ENCODE measurements around the gene GRIK1.

The GRIK1 gene

DNA sequence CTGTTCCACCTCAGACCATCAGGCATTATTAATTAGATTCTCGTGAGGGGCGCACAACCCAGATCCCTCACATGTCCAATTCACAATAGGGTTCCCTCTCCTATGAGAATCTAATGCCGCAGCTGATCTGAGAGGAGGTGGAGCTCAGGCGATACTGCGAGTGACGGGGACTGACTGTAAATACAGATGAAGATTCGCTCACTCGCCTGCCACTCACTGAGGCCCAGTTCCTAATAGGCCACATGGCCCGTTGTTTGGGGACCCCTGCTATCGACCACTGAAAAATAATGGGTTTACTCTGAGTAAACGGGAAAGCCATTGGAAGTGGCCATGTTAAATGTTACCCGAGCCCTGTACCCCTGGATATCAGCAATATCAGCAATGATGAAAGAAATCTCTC, 65.9 kb downstream of the GRIK1 start (continued):
- TF ChIP-seq ZNF138 (tag by site-specific recombination; IDR thresholded peaks at IDR 0.05; ENCODE audit: borderline replicate concordance) (no peak), GLIS1 (tag by site-specific recombination; IDR thresholded peaks at IDR 0.05) (no peak), ZSCAN23 (tag by site-specific recombination; IDR thresholded peaks at IDR 0.05) (no peak), MYNN (tag by site-specific recombination; IDR thresholded peaks at IDR 0.05; ENCODE audit: borderline replicate concordance) (no peak), ZNF561 (tag by site-specific recombination; IDR thresholded peaks at IDR 0.05; ENCODE audit: borderline replicate concordance) (no peak)
- TF ChIP-seq, protein P1, sequence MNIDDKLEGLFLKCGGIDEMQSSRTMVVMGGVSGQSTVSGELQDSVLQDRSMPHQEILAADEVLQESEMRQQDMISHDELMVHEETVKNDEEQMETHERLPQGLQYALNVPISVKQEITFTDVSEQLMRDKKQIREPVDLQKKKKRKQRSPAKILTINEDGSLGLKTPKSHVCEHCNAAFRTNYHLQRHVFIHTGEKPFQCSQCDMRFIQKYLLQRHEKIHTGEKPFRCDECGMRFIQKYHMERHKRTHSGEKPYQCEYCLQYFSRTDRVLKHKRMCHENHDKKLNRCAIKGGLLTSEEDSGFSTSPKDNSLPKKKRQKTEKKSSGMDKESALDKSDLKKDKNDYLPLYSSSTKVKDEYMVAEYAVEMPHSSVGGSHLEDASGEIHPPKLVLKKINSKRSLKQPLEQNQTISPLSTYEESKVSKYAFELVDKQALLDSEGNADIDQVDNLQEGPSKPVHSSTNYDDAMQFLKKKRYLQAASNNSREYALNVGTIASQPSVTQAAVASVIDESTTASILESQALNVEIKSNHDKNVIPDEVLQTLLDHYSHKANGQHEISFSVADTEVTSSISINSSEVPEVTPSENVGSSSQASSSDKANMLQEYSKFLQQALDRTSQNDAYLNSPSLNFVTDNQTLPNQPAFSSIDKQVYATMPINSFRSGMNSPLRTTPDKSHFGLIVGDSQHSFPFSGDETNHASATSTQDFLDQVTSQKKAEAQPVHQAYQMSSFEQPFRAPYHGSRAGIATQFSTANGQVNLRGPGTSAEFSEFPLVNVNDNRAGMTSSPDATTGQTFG (tag by site-specific recombination; IDR thresholded peaks at IDR 0.05; ENCODE audit: borderline replicate concordance), result no peak

DNA sequence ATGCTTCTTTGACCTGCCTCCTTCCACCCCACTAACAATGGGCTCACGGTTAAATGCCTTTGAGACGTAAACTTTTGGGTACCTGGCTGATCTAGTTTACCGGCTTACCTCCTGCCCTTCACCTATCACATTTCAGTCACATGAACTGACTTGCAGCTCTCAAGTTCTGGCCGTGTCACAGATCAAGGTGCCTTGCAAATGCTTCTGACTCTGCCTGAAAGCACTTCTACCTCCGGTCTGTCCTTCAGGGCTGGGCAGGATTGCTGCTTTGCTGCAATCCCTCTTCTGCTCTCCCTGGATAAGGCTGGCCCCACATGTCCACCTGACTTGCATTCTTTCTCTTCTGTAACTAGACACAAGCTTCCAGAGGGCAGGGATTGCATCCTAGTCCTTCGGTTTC, 69.0 kb downstream of the GRIK1 start:
- no peak overlapping the region for H3K4me3 ChIP-seq (ENCODE audit: low read depth, low read length)
- POLR2A ChIA-PET, result no interaction called here
- H3K4me1 ChIP-seq (ENCODE audit: control insufficient read depth, insufficient read depth, low read length), result no peaks in the 10 kb centered on the region
- H3K27ac ChIP-seq (ENCODE audit: extremely low read depth, low read depth, low read length), result no peak overlapping the region
- no peaks in the 10 kb centered on the region for H3K36me3 ChIP-seq (ENCODE audit: control insufficient read depth in 2 of 2, insufficient read depth in 1 of 2, low read length in 2 of 2)
- H3K9me3 ChIP-seq (ENCODE audit: control insufficient read depth, insufficient read depth, low read depth, low read length), result no peaks in the 10 kb centered on the region
- no peak for TF ChIP-seq ZNF366 (tag by site-specific recombination; conservative IDR thresholded peaks at IDR 0.05)
- no peak for TF ChIP-seq ZNF837 (tag by site-specific recombination; IDR thresholded peaks at IDR 0.05)
- TF ChIP-seq ZNF354C (tag by site-specific recombination; IDR thresholded peaks at IDR 0.05; ENCODE audit: borderline replicate concordance, low read depth), result no peak
- TF ChIP-seq ZNF324 (tag by site-specific recombination; IDR thresholded peaks at IDR 0.05), result no peak
- no peak for TF ChIP-seq SALL2 (tag by site-specific recombination; IDR thresholded peaks at IDR 0.05; ENCODE audit: borderline replicate concordance)
- TF ChIP-seq, protein P2, sequence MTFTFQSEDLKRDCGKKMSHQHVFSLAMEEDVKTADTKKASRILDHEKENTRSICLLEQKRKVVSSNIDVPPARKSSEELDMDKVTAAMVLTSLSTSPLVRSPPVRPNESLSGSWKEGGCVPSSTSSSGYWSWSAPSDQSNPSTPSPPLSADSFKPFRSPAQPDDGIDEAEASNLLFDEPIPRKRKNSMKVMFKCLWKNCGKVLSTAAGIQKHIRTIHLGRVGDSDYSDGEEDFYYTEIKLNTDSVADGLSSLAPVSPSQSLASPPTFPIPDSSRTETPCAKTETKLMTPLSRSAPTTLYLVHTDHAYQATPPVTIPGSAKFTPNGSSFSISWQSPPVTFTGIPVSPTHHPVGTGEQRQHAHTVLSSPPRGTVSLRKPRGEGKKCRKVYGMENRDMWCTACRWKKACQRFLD (tag by site-specific recombination; IDR thresholded peaks at IDR 0.05), result no peak
- TF ChIP-seq ZNF112 (tag by site-specific recombination; IDR thresholded peaks at IDR 0.05), result no peak
- no peak for TF ChIP-seq BCL11A (tag by site-specific recombination; IDR thresholded peaks at IDR 0.05; ENCODE audit: low read depth)
- TF ChIP-seq, protein P3, sequence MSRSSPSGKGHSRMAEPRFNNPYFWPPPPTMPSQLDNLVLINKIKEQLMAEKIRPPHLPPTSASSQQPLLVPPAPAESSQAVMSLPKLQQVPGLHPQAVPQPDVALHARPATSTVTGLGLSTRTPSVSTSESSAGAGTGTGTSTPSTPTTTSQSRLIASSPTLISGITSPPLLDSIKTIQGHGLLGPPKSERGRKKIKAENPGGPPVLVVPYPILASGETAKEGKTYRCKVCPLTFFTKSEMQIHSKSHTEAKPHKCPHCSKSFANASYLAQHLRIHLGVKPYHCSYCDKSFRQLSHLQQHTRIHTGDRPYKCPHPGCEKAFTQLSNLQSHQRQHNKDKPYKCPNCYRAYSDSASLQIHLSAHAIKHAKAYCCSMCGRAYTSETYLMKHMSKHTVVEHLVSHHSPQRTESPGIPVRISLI (tag by site-specific recombination; IDR thresholded peaks at IDR 0.05), result no peak
- no peak for TF ChIP-seq ZBTB8A (tag by site-specific recombination; IDR thresholded peaks at IDR 0.05)
- TF ChIP-seq ZNF600 (tag by site-specific recombination; IDR thresholded peaks at IDR 0.05), result no peak
- TF ChIP-seq, protein P4, sequence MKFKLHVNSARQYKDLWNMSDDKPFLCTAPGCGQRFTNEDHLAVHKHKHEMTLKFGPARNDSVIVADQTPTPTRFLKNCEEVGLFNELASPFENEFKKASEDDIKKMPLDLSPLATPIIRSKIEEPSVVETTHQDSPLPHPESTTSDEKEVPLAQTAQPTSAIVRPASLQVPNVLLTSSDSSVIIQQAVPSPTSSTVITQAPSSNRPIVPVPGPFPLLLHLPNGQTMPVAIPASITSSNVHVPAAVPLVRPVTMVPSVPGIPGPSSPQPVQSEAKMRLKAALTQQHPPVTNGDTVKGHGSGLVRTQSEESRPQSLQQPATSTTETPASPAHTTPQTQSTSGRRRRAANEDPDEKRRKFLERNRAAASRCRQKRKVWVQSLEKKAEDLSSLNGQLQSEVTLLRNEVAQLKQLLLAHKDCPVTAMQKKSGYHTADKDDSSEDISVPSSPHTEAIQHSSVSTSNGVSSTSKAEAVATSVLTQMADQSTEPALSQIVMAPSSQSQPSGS (tag by site-specific recombination; IDR thresholded peaks at IDR 0.05; ENCODE audit: low read depth), result no peak
- TF ChIP-seq ZFP69B (tag by site-specific recombination; IDR thresholded peaks at IDR 0.05), result no peak
- no peak for TF ChIP-seq ZBTB48 (tag by site-specific recombination; IDR thresholded peaks at IDR 0.05)
- TF ChIP-seq, protein P5, sequence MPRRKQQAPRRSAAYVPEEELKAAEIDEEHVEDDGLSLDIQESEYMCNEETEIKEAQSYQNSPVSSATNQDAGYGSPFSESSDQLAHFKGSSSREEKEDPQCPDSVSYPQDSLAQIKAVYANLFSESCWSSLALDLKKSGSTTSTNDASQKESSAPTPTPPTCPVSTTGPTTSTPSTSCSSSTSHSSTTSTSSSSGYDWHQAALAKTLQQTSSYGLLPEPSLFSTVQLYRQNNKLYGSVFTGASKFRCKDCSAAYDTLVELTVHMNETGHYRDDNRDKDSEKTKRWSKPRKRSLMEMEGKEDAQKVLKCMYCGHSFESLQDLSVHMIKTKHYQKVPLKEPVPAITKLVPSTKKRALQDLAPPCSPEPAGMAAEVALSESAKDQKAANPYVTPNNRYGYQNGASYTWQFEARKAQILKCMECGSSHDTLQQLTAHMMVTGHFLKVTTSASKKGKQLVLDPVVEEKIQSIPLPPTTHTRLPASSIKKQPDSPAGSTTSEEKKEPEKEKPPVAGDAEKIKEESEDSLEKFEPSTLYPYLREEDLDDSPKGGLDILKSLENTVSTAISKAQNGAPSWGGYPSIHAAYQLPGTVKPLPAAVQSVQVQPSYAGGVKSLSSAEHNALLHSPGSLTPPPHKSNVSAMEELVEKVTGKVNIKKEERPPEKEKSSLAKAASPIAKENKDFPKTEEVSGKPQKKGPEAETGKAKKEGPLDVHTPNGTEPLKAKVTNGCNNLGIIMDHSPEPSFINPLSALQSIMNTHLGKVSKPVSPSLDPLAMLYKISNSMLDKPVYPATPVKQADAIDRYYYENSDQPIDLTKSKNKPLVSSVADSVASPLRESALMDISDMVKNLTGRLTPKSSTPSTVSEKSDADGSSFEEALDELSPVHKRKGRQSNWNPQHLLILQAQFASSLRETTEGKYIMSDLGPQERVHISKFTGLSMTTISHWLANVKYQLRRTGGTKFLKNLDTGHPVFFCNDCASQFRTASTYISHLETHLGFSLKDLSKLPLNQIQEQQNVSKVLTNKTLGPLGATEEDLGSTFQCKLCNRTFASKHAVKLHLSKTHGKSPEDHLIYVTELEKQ (tag by site-specific recombination; IDR thresholded peaks at IDR 0.05; ENCODE audit: borderline replicate concordance), result no peak
- TF ChIP-seq, protein P6, sequence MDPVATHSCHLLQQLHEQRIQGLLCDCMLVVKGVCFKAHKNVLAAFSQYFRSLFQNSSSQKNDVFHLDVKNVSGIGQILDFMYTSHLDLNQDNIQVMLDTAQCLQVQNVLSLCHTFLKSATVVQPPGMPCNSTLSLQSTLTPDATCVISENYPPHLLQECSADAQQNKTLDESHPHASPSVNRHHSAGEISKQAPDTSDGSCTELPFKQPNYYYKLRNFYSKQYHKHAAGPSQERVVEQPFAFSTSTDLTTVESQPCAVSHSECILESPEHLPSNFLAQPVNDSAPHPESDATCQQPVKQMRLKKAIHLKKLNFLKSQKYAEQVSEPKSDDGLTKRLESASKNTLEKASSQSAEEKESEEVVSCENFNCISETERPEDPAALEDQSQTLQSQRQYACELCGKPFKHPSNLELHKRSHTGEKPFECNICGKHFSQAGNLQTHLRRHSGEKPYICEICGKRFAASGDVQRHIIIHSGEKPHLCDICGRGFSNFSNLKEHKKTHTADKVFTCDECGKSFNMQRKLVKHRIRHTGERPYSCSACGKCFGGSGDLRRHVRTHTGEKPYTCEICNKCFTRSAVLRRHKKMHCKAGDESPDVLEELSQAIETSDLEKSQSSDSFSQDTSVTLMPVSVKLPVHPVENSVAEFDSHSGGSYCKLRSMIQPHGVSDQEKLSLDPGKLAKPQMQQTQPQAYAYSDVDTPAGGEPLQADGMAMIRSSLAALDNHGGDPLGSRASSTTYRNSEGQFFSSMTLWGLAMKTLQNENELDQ (tag by site-specific recombination; IDR thresholded peaks at IDR 0.05; ENCODE audit: low read depth), result no peak
- TF ChIP-seq ZNF146 (tag by site-specific recombination; IDR thresholded peaks at IDR 0.05), result no peak
- TF ChIP-seq IKZF3 (tag by site-specific recombination; IDR thresholded peaks at IDR 0.05), result no peak
- TF ChIP-seq ZNF658 (tag by site-specific recombination; IDR thresholded peaks at IDR 0.05), result no peak
- CTCF ChIA-PET, result interaction anchor here (0.6 to 1.0 kb wide), 2 partner anchors 173 to 992 kb away, joined by 3 read pairs; no protein-coding TSS in a partner anchor
